ENCODE data around the gene ATRN.

GRCh38 chr20:3678198-3678597, 207.4 kb downstream of the ATRN start:
- no peak for TF ChIP-seq CTCF (IDR thresholded peaks at IDR 0.05)
- TF ChIP-seq POLR2AphosphoS5 (IDR thresholded peaks at IDR 0.05): no peak
- no peak for TF ChIP-seq EP300 (IDR thresholded peaks at IDR 0.05)
- no peak for TF ChIP-seq POLR2A (IDR thresholded peaks at IDR 0.05)
